H1 (cell line): ENCODE results near the gene MPC1. TPM values are rescaled to one million over a fixed set of nuclear protein-coding genes. Genes with fewer than 3 reads are reported as not detected.

ENCODE experiments used
- KDM4A ChIP-seq: IDR thresholded peaks from one replicate; pipeline ENCODE4 v1.7.1; 2012; ENCODE audit warnings: low read depth, mild to moderate bottlenecking, moderate library complexity, low read length, inconsistent platforms; ENCODE audit not compliant: severe bottlenecking
- RAD21 ChIP-seq, 2 experiments: IDR thresholded peaks in 1 of 2; conservative IDR thresholded peaks in 1 of 2; 2 replicates each; pipeline ENCODE4 v1.6.1; 2011; ENCODE audit warnings: low read depth in 2 of 2, low read length in 2 of 2, improper control_type of control experiment in 1 of 2, inconsistent platforms in 1 of 2, mild to moderate bottlenecking in 1 of 2, moderate library complexity in 1 of 2
- polyA plus RNA-seq, 7 experiments: library from polyadenylated mRNA; depleted of rRNA in 3 of 7; stranded (reverse) in 5 of 7; unstranded in 2 of 7; fragments of >200 nt in 5 of 7; fragments of 200-250 nt in 2 of 7; gene quantifications; 1 replicate in 5 of 7; 2 replicates in 1 of 7; 4 replicates in 1 of 7; pipeline versions ENCODE4 v1.2.1 to v1.2.3, GENCODE V29; 2011 to 2013; ENCODE audit warnings: missing spikeins in 2 of 7, mixed read lengths in 2 of 7
- total RNA-seq: library from RNA; stranded (reverse); fragmentation: NEBNext Ultra II Directional; extraction: Animal tissue kit (Norgen Biotek cat#: 25700); gene quantifications from 2 replicates; pipeline ENCODE4 v1.2.1, GENCODE V29; 2021
- TF ChIP-seq, protein P1 (sequence below): fragments of 300-600 bp; sonication (generic); IDR thresholded peaks from 2 replicates; pipeline ENCODE4 v1.7.1; 2012; ENCODE audit warnings: low read length, moderate library complexity, mild to moderate bottlenecking, inconsistent platforms; ENCODE audit not compliant: insufficient replicate concordance

The MPC1 gene
- total and polyA plus RNA-seq, 2 of the 8 experiments (the other 6 are each of a cell fraction or from before 2014, with no cell fraction given): 10.2 to 12.6 TPM

DNA sequence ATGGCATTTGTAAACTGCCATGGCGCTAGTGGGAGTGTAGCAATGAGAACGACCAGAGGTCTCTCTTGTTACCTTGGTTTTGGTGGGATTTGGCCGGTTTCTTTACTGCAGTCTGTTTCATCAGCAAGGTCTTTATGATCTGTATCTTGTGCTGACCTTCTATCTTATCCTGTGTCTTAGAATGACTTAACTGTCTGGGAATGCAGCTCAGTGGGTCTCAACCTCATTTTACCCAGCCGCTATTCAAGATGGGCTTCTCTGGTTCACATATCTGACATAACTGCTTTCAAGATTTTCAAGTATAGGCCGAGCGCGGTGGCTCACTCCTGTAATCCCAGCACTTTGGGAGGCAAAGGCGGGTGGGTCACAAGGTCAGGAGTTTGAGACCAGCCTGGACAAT lies 38.5 kb downstream of the MPC1 start (continued):
- TF ChIP-seq KDM4A (no peak), RAD21 (IDR thresholded peaks at IDR 0.05 in 1 of 2, conservative IDR thresholded peaks at IDR 0.05 in 1 of 2; ENCODE audit: low read depth in 2 of 2, low read length in 2 of 2) (no peak)
- TF ChIP-seq, protein P1, sequence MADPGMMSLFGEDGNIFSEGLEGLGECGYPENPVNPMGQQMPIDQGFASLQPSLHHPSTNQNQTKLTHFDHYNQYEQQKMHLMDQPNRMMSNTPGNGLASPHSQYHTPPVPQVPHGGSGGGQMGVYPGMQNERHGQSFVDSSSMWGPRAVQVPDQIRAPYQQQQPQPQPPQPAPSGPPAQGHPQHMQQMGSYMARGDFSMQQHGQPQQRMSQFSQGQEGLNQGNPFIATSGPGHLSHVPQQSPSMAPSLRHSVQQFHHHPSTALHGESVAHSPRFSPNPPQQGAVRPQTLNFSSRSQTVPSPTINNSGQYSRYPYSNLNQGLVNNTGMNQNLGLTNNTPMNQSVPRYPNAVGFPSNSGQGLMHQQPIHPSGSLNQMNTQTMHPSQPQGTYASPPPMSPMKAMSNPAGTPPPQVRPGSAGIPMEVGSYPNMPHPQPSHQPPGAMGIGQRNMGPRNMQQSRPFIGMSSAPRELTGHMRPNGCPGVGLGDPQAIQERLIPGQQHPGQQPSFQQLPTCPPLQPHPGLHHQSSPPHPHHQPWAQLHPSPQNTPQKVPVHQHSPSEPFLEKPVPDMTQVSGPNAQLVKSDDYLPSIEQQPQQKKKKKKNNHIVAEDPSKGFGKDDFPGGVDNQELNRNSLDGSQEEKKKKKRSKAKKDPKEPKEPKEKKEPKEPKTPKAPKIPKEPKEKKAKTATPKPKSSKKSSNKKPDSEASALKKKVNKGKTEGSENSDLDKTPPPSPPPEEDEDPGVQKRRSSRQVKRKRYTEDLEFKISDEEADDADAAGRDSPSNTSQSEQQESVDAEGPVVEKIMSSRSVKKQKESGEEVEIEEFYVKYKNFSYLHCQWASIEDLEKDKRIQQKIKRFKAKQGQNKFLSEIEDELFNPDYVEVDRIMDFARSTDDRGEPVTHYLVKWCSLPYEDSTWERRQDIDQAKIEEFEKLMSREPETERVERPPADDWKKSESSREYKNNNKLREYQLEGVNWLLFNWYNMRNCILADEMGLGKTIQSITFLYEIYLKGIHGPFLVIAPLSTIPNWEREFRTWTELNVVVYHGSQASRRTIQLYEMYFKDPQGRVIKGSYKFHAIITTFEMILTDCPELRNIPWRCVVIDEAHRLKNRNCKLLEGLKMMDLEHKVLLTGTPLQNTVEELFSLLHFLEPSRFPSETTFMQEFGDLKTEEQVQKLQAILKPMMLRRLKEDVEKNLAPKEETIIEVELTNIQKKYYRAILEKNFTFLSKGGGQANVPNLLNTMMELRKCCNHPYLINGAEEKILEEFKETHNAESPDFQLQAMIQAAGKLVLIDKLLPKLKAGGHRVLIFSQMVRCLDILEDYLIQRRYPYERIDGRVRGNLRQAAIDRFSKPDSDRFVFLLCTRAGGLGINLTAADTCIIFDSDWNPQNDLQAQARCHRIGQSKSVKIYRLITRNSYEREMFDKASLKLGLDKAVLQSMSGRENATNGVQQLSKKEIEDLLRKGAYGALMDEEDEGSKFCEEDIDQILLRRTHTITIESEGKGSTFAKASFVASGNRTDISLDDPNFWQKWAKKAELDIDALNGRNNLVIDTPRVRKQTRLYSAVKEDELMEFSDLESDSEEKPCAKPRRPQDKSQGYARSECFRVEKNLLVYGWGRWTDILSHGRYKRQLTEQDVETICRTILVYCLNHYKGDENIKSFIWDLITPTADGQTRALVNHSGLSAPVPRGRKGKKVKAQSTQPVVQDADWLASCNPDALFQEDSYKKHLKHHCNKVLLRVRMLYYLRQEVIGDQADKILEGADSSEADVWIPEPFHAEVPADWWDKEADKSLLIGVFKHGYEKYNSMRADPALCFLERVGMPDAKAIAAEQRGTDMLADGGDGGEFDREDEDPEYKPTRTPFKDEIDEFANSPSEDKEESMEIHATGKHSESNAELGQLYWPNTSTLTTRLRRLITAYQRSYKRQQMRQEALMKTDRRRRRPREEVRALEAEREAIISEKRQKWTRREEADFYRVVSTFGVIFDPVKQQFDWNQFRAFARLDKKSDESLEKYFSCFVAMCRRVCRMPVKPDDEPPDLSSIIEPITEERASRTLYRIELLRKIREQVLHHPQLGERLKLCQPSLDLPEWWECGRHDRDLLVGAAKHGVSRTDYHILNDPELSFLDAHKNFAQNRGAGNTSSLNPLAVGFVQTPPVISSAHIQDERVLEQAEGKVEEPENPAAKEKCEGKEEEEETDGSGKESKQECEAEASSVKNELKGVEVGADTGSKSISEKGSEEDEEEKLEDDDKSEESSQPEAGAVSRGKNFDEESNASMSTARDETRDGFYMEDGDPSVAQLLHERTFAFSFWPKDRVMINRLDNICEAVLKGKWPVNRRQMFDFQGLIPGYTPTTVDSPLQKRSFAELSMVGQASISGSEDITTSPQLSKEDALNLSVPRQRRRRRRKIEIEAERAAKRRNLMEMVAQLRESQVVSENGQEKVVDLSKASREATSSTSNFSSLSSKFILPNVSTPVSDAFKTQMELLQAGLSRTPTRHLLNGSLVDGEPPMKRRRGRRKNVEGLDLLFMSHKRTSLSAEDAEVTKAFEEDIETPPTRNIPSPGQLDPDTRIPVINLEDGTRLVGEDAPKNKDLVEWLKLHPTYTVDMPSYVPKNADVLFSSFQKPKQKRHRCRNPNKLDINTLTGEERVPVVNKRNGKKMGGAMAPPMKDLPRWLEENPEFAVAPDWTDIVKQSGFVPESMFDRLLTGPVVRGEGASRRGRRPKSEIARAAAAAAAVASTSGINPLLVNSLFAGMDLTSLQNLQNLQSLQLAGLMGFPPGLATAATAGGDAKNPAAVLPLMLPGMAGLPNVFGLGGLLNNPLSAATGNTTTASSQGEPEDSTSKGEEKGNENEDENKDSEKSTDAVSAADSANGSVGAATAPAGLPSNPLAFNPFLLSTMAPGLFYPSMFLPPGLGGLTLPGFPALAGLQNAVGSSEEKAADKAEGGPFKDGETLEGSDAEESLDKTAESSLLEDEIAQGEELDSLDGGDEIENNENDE: no peak
